Neural progenitor cell (in vitro differentiated cells): ENCODE results near the gene PREP.

Experiments used
- CTCF ChIP-seq: fragments of 200-600 bp; sonication (generic); IDR thresholded peaks from 2 replicates; pipeline ENCODE4 v1.5.1; 2017; ENCODE audit warnings: antibody characterized with exemption, mild to moderate bottlenecking
- EZH2 ChIP-seq: fragments of 200-600 bp; sonication (generic); IDR thresholded peaks from 2 replicates; pipeline ENCODE4 v1.6.1; 2017; ENCODE audit warnings: antibody characterized with exemption, mild to moderate bottlenecking, moderate library complexity
- EZH2phosphoT487 ChIP-seq: fragments of 200-600 bp; sonication (generic); IDR thresholded peaks from 2 replicates; pipeline ENCODE4 v1.6.1; 2017; ENCODE audit warnings: antibody characterized with exemption

GRCh38 chr6:105269390-105269789 lies 133.5 kb downstream of the PREP start:
- no peak for TF ChIP-seq EZH2
- no peak for TF ChIP-seq CTCF
- TF ChIP-seq EZH2phosphoT487: no peak
